Stimulated activated CD4-positive, alpha-beta T cell treated with anti-CD3 and anti-CD28 coated beads, Interleukin-2, amount 100 ng/mL, for 48 hours (primary cell): Measurements from ENCODE around the gene KLHL7.
"Not testable (repeated sequence)": the region's sequence is repeated elsewhere in the genome, so short reads cannot be mapped to it uniquely, and the experiment has no call there.

ENCODE experiments used
- DNase-seq, 2 donors: peaks; one replicate each; pipeline ENCODE4 v3.0.0-alpha.2; 2020

Gene KLHL7

DNA sequence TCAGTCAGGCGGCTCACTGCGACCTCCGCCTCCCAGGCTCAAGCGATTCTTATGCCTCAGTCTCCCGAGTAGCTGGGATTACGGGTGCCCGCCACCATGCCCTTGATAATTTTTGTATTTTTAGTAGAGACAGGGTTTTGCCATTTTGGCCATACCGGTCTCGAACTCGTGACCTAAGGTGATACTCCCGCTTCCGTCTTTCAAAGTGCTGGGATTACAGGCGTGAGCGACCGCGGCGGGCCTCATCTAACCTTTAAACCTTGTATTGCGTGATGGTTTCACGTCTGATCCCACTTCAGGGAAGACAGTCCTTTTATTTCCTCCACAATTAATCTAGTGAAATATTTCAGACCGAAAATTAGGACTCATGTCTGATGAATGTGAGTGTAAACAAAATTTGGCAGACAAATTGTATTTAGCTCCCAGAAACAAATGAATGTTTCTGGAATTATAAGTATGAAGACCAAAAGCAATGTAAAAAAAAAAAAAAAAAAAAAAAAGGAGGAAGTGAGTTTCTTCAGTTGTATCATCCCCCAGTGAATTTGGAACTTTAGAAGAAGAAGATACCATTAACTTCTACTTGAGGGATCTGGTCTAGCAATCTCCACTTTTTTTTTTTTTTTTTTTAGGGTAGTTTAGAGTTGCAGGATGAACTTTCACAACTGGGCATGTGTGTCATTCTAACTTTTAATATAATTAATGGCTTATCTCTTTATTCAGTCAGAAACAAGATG is 77.9 kb downstream of the KLHL7 start:
- DNase-seq: no peak

DNA sequence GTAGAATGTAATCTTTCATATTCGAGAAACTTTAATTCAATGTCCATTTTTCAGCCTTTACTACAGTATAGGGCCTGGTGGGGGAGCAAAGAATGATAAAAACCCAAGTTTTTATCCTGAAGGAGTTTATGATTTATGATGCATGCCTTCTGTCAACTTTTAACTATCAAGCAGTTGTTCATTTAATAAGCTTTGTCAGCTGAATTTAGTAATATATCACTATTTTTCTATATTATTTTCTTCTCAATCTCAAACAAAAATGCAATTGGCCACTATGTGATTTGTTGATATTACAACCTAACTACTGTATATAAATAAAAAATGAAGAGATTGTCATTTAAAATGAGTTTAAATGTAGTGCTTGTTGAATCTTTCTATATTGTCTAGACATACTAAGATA is 78.7 kb downstream of the KLHL7 start:
- no peak for DNase-seq

DNA sequence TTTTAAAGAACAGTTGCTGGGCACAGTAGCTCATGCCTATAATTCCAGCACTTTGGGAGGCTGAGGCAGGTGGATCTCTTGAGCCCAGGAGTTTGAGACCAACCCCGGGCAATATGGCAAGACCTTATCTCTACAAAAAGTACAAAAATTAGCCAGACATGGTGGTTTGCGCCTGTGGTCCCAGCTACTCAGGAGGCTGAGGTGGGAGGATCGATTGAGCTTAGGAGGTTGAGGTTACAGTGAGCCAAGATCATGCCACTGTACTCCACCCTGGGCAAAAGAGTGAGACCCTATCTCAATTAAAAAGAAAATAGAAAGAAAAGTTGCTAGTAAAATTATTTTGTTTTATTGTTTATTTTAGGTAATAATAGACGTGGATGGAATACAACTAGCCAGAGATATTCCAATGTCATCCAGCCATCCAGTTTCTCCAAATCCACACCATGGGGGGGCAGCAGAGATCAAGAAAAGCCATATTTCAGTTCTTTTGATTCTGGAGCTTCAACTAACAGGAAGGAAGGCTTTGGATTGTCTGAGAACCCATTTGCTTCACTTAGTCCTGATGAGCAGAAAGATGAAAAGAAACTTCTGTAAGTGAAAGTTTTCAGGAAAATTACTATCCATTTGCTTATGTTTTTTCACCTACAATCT is 79.2 kb downstream of the KLHL7 start:
- DNase-seq: no peak

DNA sequence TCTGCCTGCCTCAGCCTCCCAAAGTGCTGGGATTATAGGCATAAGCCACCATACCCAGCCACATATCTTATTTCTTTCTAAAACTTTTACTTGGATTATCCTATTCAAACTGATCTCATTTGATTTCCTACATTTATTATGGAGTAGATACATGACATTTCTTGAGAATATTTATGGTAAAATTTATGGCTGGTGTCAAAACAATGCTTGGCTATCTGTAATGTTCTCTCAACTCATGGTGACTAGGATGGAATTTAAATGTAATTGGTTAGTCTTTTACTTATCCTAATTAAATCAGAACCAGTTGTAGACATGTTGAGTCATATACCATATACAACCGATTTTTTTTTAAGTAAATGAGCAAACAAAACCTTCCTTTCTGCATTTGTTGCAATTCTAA is 80.4 kb downstream of the KLHL7 start:
- DNase-seq: no peak

DNA sequence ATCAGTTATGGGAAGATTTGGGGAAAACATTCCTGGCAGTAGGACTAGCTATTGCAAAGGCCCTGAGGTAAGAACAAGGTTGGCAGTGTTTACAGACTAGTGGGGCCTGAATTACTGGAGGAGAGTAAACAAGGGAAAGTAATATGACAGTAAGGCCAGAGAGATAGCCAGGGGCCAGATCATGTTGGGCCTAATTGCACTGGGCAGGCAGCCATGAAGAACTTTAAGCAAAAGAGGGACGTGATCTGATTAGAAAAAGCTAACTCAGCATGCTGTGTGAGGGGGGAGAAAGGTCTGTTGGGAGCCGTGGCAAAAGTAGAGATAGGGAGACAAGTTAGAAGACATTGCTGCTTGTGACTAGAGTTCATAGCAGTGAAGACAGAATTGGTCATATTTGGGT is 85.4 kb downstream of the KLHL7 start:
- no peak for DNase-seq

DNA sequence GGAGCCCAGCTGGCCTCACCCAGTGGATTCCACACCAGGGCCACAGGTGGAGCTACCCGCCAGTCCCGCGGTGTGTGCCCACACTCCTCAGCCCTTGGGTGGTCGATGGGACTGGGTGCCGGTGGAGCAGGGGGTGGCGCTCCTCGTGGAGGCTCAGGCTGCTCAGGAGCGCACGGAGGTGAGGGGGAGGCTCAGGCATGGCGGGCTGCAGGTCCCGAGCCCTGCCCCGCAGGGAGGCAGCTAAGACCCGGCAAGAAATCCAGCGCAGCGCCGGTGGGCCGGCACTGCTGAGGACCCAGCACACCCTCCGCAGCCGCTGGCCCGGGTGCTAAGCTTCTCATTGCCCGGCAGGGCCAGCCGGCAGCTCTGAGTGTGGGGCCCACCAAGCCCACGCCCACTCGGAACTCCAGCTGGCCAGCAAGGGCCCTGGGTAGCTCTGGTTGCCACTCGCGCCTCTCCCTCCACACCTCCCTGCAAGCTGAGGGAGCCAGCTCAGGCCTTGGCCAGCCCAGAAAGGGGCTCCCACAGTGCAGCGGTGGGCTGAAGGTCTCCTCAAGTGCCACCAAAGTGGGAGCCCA is 88.2 kb downstream of the KLHL7 start:
- not testable (repeated sequence) for DNase-seq

DNA sequence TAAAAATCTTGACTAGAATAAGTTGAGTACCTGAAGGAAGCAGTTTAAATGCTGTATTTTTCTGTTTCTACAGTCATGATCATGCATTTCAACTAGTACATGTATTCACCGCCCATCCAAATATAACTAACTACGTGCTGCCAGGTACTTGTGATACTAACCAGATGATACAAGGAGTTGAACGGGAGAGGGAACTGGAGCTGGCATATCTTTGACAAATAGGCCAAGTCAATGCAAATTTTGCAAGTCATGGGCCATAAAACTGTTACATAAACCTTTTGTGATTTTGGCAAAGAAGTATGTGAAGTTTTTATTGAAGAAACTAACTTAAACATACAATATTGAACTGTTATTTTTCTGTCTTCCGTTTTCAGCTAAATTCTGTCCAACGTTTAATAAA is 90.7 kb downstream of the KLHL7 start:
- no peak for DNase-seq

DNA sequence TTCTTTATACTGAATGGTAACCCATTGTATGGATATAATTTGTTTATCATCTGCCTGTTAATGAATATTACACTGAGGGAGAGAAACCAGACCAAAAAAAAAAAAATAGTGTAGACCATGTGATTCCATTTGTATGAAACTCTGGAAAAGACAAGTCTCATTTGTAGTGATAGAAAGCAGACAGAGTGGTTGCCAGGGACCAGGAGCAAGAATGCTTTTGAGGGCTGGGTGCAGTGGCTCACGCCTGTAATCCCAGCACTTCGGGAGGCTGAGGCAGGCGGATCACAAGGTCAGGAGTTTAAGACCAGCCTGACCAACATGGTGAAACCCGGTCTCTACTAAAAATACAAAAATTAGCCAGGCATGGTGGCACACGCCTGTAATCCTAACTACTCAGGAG is 92.2 kb downstream of the KLHL7 start:
- DNase-seq: not testable (repeated sequence)

DNA sequence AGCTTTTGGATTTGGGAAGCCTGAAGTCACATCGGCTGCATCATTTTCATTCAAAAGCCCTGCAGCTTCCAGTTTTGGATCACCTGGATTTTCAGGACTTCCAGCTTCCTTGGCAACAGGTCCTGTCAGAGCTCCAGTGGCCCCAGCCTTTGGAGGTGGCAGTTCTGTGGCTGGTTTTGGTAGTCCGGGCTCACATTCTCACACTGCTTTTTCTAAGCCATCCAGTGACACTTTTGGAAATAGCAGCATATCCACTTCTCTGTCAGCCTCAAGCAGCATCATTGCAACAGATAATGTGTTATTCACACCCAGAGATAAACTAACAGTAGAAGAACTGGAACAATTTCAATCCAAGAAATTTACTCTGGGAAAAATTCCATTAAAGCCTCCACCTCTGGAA is 94.7 kb downstream of the KLHL7 start:
- no peak for DNase-seq

DNA sequence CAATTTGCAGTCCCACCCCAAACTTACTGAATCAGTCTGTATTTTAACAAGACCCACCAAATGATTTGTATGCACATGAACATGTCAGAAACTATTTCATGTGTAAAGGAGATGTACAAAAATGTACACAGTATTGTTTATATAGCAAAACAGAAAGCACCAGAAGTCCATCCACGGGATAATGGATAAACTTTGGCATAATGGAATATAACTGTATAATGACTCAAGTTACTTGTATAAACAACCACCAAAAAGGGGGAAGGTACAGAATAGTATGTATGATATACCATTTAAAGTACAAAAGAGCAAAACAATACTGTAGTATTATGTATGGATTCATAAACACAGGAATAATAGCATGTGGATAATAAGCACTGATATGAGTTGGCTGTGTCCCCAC is 98.7 kb downstream of the KLHL7 start:
- no peak for DNase-seq

DNA sequence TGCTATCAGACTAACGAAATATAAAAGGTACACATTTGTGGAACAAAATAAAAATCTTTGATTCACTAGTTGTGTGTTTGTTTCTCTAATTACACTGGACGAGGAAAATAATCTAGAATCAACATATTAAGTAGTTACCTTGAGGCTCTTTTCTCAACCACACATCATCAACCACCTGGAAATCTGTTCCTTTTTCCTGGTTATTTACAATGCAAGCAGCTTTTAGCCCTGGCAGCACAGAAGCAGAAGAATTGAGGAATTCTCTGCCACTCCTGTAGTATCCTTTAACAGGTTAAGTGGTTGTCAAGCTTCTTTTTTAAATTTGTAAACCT is 100.0 kb downstream of the KLHL7 start:
- DNase-seq: no peak

DNA sequence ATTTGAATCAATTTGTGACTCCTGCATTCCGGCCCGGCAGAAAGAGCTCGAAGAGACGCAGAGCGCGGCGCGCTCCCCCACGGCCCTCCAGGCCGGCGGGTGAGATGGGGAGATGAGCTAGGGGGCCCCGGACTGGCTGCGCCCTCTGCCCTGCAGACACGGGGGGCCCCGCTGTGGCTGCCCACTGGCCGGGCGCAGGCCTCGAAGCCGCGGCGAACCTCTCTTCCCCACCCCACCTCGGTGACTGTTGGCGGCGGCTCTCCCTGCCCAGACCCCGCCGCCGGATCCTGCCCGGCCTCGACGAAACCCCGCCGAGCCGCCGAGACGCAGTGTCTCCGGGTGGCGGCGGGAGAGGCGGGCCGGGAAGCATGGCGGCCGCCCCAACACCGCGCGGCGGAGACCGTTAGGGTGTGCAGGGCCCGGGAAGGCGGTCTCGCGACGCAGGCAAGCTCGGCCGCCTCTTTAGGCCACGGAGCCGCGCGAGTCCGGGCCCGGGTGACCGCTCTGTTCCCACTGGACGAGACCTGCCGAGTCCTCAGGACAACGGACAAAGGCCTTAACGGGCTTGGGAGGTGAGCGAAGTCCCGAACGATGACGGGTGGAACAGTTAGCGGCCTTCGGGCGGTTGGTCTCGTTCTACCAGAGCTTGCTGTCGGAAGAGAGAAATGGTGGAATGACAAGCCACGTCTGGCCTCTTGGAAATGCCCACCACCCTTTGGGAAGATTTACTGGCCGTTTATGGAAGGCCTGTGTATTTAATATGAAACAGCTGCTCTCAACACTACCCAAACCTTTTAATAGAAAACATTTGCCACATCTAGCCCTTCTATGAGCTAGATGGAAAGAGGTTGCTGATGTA is 100.6 kb downstream of the KLHL7 start:
- no peak for DNase-seq

DNA sequence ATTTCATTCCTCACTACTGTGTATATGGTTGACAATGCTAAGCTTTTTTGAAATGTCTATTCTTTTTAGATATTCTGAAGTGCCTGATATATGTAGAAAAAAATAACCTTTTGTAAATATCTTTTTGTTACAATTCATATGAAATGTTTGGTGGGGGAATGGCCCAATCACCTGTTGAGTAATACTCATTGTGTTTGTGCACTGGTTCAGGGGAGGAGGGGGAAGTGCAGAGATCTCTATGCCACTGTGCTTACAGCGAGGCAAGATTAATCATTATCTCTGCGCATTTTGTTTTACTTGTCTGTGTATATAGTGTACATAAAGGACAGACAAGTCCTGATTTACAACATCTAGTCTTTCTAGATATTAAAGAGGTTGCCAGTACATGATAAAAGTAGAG is 101.4 kb downstream of the KLHL7 start:
- DNase-seq: no peak

DNA sequence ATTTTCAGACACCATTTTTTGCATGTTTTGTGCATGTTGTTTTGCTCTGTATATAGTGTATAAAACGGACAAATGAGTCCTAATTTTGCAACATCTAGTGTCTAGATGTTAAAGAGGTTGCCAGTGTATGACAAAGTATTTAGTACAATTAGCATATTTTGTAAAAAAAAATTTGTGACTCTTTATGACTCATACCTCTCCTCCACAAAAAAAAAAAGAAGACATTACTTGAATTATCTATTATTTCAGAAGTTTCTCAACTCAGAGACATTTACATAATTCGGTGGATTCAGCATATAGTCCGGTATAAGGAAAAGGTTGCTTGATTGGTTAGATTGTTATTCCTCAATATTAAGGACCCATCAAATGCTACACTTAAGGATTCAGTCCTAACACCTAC is 102.3 kb downstream of the KLHL7 start:
- no peak for DNase-seq

DNA sequence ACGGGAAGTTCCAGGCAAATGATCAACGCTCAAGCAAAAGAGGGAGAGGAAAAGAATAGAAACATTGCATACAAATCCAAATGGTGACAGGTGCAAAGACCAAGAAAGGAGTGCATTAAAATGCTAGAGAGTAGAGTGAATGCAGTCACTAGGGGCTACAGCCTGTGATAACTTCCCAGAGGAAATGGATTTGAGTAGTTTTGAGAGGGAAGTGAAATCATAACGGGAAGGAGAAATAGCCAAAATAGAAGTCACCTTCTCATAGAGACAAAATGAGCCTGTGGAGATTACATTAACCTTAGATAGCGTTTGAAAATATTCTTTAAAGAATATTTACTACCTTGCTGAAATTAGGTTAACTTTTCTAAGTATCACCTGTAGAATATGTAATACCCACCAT is 102.7 kb downstream of the KLHL7 start:
- no peak for DNase-seq

DNA sequence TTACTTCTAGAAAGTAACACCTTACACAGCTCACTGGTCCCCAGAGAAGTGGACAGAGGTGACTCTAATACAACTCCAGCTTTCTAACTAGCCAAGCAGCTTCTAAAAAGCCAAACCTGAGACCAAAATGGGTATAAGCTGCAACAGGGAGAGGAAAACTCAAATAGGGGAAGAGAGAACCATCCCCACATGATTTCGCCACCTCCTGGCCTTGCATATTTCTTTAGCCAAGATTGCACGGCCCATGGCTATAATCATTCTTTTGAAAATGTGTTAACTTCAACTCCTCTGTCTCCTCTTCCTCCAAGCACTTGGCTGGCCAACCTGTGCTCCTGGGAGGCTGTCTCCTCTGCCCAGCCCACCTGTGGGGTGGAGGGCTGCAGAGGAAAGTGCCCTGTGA is 104.9 kb downstream of the KLHL7 start:
- DNase-seq: no peak

DNA sequence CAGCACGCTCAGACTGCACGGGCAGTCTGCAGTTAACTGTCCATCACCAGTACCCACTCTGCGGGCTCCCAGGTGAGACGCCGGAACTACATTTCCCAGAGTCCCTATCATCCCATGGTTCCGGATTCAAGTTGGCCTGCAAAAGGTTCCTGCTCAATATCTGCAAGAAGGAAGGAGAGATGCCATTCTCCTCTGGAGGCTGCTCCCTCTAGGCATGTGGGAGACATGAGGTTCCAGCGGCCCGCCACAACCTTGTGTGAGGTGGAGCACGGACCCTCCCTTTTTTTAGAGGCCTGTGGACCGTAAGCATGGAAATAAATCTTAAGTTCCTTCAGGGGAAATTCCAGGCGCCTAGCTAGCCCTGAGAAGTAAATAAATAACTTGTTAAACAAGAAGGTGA is 106.0 kb downstream of the KLHL7 start:
- no peak for DNase-seq

DNA sequence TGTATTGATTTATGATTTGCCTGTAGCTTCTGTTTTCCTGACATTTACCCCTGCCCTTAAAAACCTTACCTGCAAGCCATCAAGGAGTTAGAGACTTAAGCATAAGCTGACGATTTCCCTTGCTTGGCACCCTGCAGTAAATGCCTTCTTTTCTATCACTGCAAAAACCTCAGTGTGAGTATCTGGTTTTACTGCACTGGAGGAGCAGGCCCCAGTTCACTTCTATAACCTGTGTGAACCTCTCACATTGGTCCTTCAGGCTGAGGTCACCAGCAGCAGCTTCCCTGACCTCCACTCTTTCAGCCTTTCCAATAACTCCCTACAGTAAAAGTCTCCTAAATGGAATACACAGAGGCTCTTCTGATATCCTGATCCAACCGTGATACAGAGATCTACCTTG is 106.8 kb downstream of the KLHL7 start:
- no peak for DNase-seq

DNA sequence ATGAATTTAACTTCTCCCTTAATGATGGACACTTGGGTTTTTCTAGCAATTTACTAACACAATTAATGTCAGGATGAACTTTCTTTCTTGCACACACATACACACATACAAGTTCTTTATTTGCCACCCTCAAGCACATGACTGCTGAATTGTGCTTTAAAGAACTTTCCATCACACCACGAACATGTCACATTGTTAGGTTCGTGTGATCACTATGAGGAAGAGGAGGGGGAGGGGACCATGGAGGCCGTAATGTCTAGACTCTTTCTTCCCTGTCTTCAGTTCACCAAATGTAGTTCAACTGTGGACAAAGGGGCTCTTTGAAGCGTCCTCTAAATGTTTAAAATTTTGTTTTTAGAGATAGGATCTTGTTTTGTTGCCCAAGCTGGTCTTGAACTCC is 107.3 kb downstream of the KLHL7 start:
- DNase-seq: no peak

DNA sequence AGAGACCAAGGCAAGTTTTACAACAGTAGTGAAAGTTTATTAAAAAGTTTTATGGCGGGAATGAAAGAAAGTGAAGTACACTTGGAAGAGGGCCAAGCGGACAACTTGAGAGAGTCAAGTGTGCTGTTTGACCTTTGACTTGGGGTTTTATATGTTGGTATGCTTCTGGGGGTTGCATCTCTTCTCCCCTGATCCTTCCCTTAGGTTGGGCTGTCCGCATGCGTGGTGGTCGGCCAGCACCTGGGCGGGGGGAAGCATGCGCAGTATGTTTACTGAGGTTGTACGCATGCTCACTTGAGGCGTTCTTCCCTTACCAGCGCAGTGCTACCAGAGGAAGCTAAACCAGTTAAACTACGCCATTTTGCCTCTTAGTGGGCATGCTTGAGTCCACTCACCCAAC is 108.2 kb downstream of the KLHL7 start:
- no peak for DNase-seq

DNA sequence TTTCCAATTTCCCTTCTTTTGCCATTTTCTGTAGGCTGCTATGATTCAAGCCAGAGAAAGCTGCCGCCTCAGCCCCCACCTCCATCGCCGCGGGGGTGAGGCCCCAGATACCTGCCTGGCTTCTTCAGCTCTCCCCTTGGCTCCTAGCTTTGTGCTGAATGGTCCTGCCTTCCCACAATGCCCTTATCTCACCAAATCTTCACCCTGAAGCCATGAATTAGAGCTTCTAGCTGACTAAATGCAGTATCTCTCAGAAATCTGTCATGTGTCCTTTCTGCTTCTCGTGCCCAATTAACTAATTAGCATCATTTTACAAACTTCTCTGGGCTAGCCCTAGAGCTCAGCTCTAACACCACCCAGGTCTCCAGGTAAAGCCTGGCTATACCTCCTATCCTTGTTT is 108.8 kb downstream of the KLHL7 start:
- DNase-seq: no peak

DNA sequence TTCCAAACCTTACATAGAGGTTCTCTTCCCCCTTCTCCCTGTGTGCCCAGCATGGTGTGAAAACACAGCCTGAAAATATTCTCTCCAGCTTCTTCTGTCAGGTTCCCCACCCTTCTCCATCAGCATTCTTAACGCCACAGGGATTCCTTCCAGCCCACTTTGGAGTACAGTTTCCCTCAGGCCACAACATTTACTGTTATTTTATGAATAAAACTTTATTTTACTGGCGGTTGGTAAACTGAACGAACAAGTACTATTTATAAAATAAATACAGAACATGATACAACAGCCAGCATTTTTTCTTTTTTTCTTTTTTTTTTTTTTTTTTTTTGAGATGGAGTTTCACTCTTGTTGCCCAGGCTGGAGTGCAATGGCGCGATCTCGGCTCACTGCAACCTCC is 109.4 kb downstream of the KLHL7 start:
- no peak for DNase-seq

DNA sequence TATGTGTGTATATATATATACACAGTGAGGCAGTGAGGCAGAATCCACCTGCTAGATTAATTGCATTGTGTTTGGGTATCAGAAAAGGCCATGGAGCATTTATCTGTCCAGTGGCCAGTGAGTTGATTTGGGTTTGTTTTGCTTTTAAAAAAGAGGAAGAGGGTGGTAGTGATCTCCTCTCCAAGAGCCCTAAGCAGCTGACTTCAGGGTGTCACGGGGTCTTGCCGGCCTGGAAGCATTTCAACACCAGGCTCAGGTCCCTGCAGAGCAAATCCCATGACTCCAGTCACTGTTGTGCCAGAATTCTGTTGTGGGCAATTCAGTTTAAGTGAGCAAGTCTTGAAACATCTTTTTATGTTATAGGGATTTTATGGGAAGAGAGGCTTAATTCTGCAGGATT is 110.4 kb downstream of the KLHL7 start:
- DNase-seq: no peak

DNA sequence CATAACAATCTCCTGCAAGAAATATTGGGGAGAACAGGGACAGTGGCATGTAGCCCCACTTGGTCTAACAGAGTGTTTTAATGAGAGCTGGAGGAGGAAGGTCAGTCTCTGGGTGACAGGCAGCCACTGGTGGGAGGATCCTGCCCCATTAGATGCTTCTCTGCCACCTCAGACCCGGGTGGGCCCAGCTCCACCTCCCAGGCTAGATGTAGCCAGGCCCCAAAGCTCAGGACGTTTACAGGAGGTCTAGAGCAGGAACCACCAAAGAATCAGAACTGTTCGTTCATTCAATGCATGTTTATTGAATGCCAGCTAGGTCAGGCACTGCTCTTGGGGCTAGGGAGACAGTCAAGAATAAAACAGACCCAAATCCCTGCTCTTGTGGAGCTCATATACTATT is 112.6 kb downstream of the KLHL7 start:
- DNase-seq: no peak
